ENCODE results near the gene EIF1AD. TPM values are rescaled to one million over a fixed set of nuclear protein-coding genes. Genes with fewer than 3 reads are reported as not detected.

EIF1AD gene
- total RNA-seq, 2 donors from 2014 or later = 37.4 to 40.1 TPM

GRCh38 chr11:66008095-66008467 lies 6.1 kb upstream of the EIF1AD start:
- H3K27ac ChIP-seq (ENCODE audit: low read depth, low read length) = no peak overlapping the region
- no peak overlapping the region for H3K4me3 ChIP-seq (ENCODE audit: low read length)
- peaks cover 8% of the 10 kb centered on the region for H3K27me3 Mint-ChIP-seq (ENCODE audit: insufficient read depth)
- no peaks in the 10 kb centered on the region for H3K9me3 Mint-ChIP-seq
- no peaks in the 10 kb centered on the region for H3K27me3 ChIP-seq (ENCODE audit: control insufficient read depth, insufficient read depth, low read length, poor library complexity, severe bottlenecking)
- TF ChIP-seq CTCF (conservative IDR thresholded peaks at IDR 0.05) = no peak
- 82 to 97% methylated on average over 2 of the region's 2 CpGs for WGBS, 2 experiments (ENCODE audit: insufficient coverage in 1 of 2, insufficient read length in 1 of 2)
- H3K9me3 ChIP-seq (ENCODE audit: control insufficient read depth, low read length) = no peaks in the 10 kb centered on the region
- peaks cover 19% of the 10 kb centered on the region for H3K36me3 Mint-ChIP-seq (ENCODE audit: low read depth)
- peaks cover 22% of the 10 kb centered on the region for H3K36me3 ChIP-seq (ENCODE audit: control insufficient read depth, insufficient read depth, low read length)
- no peak overlapping the region for H3K9ac ChIP-seq (ENCODE audit: extremely low read depth, low read length, poor library complexity, severe bottlenecking)
- no peak for DNase-seq
- no peak overlapping the region for H3K4me3 Mint-ChIP-seq
- peaks cover 45% of the 10 kb centered on the region for H3K4me1 Mint-ChIP-seq
- H3K27ac Mint-ChIP-seq = peak overlapping the region; percentile 32
- H3K4me1 ChIP-seq (ENCODE audit: control insufficient read depth, insufficient read depth, low read length) = peaks cover 30% of the 10 kb centered on the region

- H3K9me3 Mint-ChIP-seq = no peaks in the 10 kb centered on the region
- H3K9ac ChIP-seq (ENCODE audit: extremely low read depth, low read length, poor library complexity, severe bottlenecking) = peak overlapping the region; percentile 44
- H3K4me1 ChIP-seq (ENCODE audit: control insufficient read depth, insufficient read depth, low read length) = peaks cover 27% of the 10 kb centered on the region
- DNase-seq = peak; percentile 83
- peaks cover 22% of the 10 kb centered on the region for H3K36me3 ChIP-seq (ENCODE audit: control insufficient read depth, insufficient read depth, low read length)
- peak overlapping the region; percentile 12 for H3K4me3 ChIP-seq (ENCODE audit: low read length)
- peak overlapping the region; percentile 95 for H3K27ac Mint-ChIP-seq
- no peaks in the 10 kb centered on the region for H3K27me3 ChIP-seq (ENCODE audit: control insufficient read depth, insufficient read depth, low read length, poor library complexity, severe bottlenecking)
- H3K27ac ChIP-seq (ENCODE audit: low read depth, low read length) = no peak overlapping the region
- H3K27me3 Mint-ChIP-seq (ENCODE audit: insufficient read depth) = peaks cover 8% of the 10 kb centered on the region
- no peaks in the 10 kb centered on the region for H3K9me3 ChIP-seq (ENCODE audit: control insufficient read depth, low read length)
- H3K36me3 Mint-ChIP-seq (ENCODE audit: low read depth) = peaks cover 19% of the 10 kb centered on the region
- WGBS, 2 experiments (ENCODE audit: insufficient coverage in 1 of 2, insufficient read length in 1 of 2) = 37 to 55% methylated on average over 4 to 5 of the region's 5 CpGs
- H3K4me1 Mint-ChIP-seq = peaks cover 48% of the 10 kb centered on the region
- no peak for TF ChIP-seq CTCF (conservative IDR thresholded peaks at IDR 0.05)
- H3K4me3 Mint-ChIP-seq = peak overlapping the region; percentile 12
These were observed 5.3 kb upstream of the EIF1AD start for GRCh38 chr11:66007201-66007634.

- peak overlapping the region; percentile 44 for H3K9ac ChIP-seq (ENCODE audit: extremely low read depth, low read length, poor library complexity, severe bottlenecking)
- Mint-ChIP-seq H3K27me3 (ENCODE audit: insufficient read depth) (peaks cover 6% of the 10 kb centered on the region), H3K9me3 (no peaks in the 10 kb centered on the region), H3K4me3 (peak overlapping the region; percentile 12), H3K27ac (peak overlapping the region; percentile 95), H3K4me1 (peaks cover 48% of the 10 kb centered on the region), H3K36me3 (ENCODE audit: low read depth) (peaks cover 19% of the 10 kb centered on the region)
- DNase-seq = no peak
- H3K27ac ChIP-seq (ENCODE audit: low read depth, low read length) = no peak overlapping the region
- H3K9me3 ChIP-seq (ENCODE audit: control insufficient read depth, low read length) = no peaks in the 10 kb centered on the region
- peak overlapping the region; percentile 12 for H3K4me3 ChIP-seq (ENCODE audit: low read length)
- H3K27me3 ChIP-seq (ENCODE audit: control insufficient read depth, insufficient read depth, low read length, poor library complexity, severe bottlenecking) = no peaks in the 10 kb centered on the region
- TF ChIP-seq CTCF (conservative IDR thresholded peaks at IDR 0.05) = no peak
- H3K36me3 ChIP-seq (ENCODE audit: control insufficient read depth, insufficient read depth, low read length) = peaks cover 22% of the 10 kb centered on the region
- peaks cover 27% of the 10 kb centered on the region for H3K4me1 ChIP-seq (ENCODE audit: control insufficient read depth, insufficient read depth, low read length)
- WGBS, 2 experiments (ENCODE audit: insufficient coverage in 1 of 2, insufficient read length in 1 of 2) = 82 to 89% methylated on average over 3 to 4 of the region's 4 CpGs
These were observed 4.9 kb upstream of the EIF1AD start for GRCh38 chr11:66006891-66007176.
